KMS-11 (cell line): Measurements from ENCODE around the gene SBK3.

Experiments used
- H2AFZ ChIP-seq: fragments of 200-600 bp; sonication (generic); 2 replicates; pipeline ENCODE4 v1.6.1; 2016; ENCODE audit warnings: antibody characterized with exemption, mixed run types, low read depth
- H3K27ac ChIP-seq: fragments of 200-600 bp; sonication (generic); 2 replicates; pipeline ENCODE4 v1.6.1; 2016; ENCODE audit warnings: mild to moderate bottlenecking, mixed run types
- H3K27me3 ChIP-seq: fragments of 200-600 bp; sonication (generic); 2 replicates; pipeline ENCODE4 v1.6.1; 2017; ENCODE audit warnings: mild to moderate bottlenecking, low read depth, mixed run types, moderate library complexity; ENCODE audit not compliant: insufficient read depth
- H3K36me3 ChIP-seq: fragments of 200-600 bp; sonication (generic); 2 replicates; pipeline ENCODE4 v1.6.1; 2017; ENCODE audit warnings: mild to moderate bottlenecking, mixed run types; ENCODE audit not compliant: insufficient read depth
- H3K4me1 ChIP-seq: fragments of 200-600 bp; sonication (generic); 2 replicates; pipeline ENCODE4 v1.6.1; 2016; ENCODE audit warnings: mild to moderate bottlenecking, low read depth, mixed run types; ENCODE audit not compliant: poor library complexity, severe bottlenecking
- H3K4me2 ChIP-seq: fragments of 200-600 bp; sonication (generic); 2 replicates; pipeline ENCODE4 v1.7.0; 2016; ENCODE audit warnings: mild to moderate bottlenecking, mixed run types
- H3K4me3 ChIP-seq: fragments of 200-600 bp; sonication (generic); IDR thresholded peaks from 2 replicates; pipeline ENCODE4 v1.6.1; 2017; ENCODE audit warnings: low read depth, low read length, mixed read lengths; ENCODE audit not compliant: insufficient read depth
- H3K79me2 ChIP-seq: fragments of 200-600 bp; sonication (generic); 2 replicates; pipeline ENCODE4 v1.6.1; 2016; ENCODE audit warnings: low read depth, mixed run types; ENCODE audit not compliant: insufficient read depth
- H3K9ac ChIP-seq: fragments of 200-600 bp; sonication (generic); 2 replicates; pipeline ENCODE4 v1.6.1; 2016; ENCODE audit warnings: mild to moderate bottlenecking, mixed run types
- H4K20me1 ChIP-seq: fragments of 200-600 bp; sonication (generic); 2 replicates; pipeline ENCODE4 v1.6.1; 2016; ENCODE audit warnings: mild to moderate bottlenecking, mixed run types; ENCODE audit not compliant: insufficient read depth
- CTCF ChIP-seq: fragments of 200-600 bp; sonication (generic); conservative IDR thresholded peaks from 2 replicates; pipeline ENCODE4 v1.6.1; 2017; ENCODE audit warnings: low read depth, mild to moderate bottlenecking, antibody characterized with exemption, low read length, moderate library complexity, mixed read lengths

SBK3 gene

GRCh38 chr19:55546011-55546410 is 668 bp upstream of the SBK3 start:
- no peak for TF ChIP-seq CTCF
- no peak overlapping the region for H2AFZ ChIP-seq
- H3K9ac ChIP-seq = no peak overlapping the region
- H3K27me3 ChIP-seq = peaks cover 73% of the 10 kb centered on the region
- H3K4me2 ChIP-seq = no peak overlapping the region
- H3K36me3 ChIP-seq = no peaks in the 10 kb centered on the region
- H3K79me2 ChIP-seq = no peaks in the 10 kb centered on the region
- H4K20me1 ChIP-seq = no peaks in the 10 kb centered on the region
- no peaks in the 10 kb centered on the region for H3K4me1 ChIP-seq
- no peak overlapping the region for H3K4me3 ChIP-seq
- H3K27ac ChIP-seq = no peak overlapping the region

GRCh38 chr19:55544776-55545439 is 435 bp downstream of the SBK3 start:
- Histone ChIP-seq H3K4me2 (no peak overlapping the region), H3K27ac (no peak overlapping the region), H3K4me3 (no peak overlapping the region), H4K20me1 (no peaks in the 10 kb centered on the region), H3K27me3 (peaks cover 62% of the 10 kb centered on the region), H3K36me3 (no peaks in the 10 kb centered on the region), H3K9ac (no peak overlapping the region), H2AFZ (no peak overlapping the region), H3K79me2 (no peaks in the 10 kb centered on the region), H3K4me1 (no peaks in the 10 kb centered on the region)
- TF ChIP-seq CTCF = no peak

DNA sequence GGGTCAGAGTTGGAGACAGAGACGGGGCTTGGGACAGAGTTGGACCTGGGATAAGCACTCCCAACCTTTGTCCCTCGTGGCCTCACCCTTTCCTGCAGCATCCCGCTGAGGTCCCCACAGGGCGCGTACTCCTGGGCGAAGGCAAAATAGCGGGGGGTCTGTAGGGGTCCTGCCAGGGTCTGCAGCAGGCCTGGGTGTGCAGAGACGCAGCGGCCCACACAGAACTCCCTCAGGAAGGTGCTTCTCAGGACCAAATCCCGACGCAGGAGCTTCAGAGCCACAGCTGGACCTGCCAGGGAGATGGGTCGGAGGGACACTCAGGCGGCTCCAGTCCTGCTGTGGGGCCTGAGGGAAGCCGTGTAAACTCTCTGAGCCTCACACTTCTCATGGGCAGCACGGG is 1.3 kb downstream of the SBK3 start:
- Histone ChIP-seq H3K79me2 (no peaks in the 10 kb centered on the region), H3K4me1 (no peaks in the 10 kb centered on the region), H4K20me1 (no peaks in the 10 kb centered on the region), H3K27me3 (peaks cover 57% of the 10 kb centered on the region), H3K4me2 (no peak overlapping the region), H3K4me3 (no peak overlapping the region), H3K9ac (no peak overlapping the region), H3K36me3 (no peaks in the 10 kb centered on the region), H3K27ac (no peak overlapping the region), H2AFZ (no peak overlapping the region)
- no peak for TF ChIP-seq CTCF

DNA sequence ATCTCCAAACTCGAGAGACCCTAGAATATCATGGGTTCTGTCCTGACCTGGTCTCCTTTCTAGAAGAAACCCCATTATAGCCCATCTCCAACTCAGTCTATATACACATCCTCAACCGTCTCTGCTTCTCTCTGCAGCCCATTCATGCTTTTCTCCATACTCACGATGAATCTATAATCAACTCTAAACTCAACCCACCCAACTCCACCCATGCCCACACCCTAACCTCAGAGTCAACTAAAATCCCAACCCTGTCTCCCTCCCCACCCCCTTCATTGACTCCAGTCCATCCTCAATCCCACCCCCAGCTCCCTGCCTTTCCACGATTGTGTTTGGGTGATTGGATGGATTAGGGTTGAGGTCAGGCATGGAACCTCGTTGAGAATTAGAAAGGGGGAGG is 1.8 kb downstream of the SBK3 start:
- H3K4me2 ChIP-seq = no peak overlapping the region
- H3K4me1 ChIP-seq = no peaks in the 10 kb centered on the region
- no peak for TF ChIP-seq CTCF
- no peaks in the 10 kb centered on the region for H3K36me3 ChIP-seq
- H3K9ac ChIP-seq = no peak overlapping the region
- no peak overlapping the region for H3K27ac ChIP-seq
- H3K4me3 ChIP-seq = no peak overlapping the region
- no peaks in the 10 kb centered on the region for H4K20me1 ChIP-seq
- no peak overlapping the region for H2AFZ ChIP-seq
- no peaks in the 10 kb centered on the region for H3K79me2 ChIP-seq
- peaks cover 57% of the 10 kb centered on the region for H3K27me3 ChIP-seq
